ENCODE results near the gene GALNT1. TPM values are rescaled to one million over a fixed set of nuclear protein-coding genes. Genes with fewer than 3 reads are reported as not detected.

GALNT1 gene
- total and polyA plus RNA-seq, 2 of the 4 experiments (the other 2 are of a cell fraction) = 24.9 to 43.9 TPM

- no peak for ATAC-seq (ENCODE audit: low read depth)
- no peak overlapping the region for H2AK5ac ChIP-seq (ENCODE audit: low read depth, low read length)
Measured at GRCh38 chr18:35658112-35658511, 76.6 kb downstream of the GALNT1 start.

More at GRCh38 chr18:35658112-35658511, 76.6 kb downstream of the GALNT1 start:
- Histone ChIP-seq H3K27ac (ENCODE audit: insufficient read depth, low read length) (no peak overlapping the region), H2BK120ac (ENCODE audit: low read depth, low read length) (no peak overlapping the region), H3K9ac (ENCODE audit: low read depth, low read length) (no peak overlapping the region), H3K4ac (ENCODE audit: low read depth, low read length) (no peak overlapping the region), H3K14ac (replicated peaks; ENCODE audit: low read depth, low read length) (no peak overlapping the region), H3K23ac (ENCODE audit: low read depth, low read length) (no peak overlapping the region), H3K79me1 (ENCODE audit: low read depth in 1 of 2, low read length in 2 of 2) (peaks cover 9 to 18% of the 10 kb centered on the region in 2 experiments; a peak in 2 of 4 replicates), H2AK9ac (replicated peaks; ENCODE audit: low read depth, low read length, poor library complexity) (no peak overlapping the region), H2BK20ac (ENCODE audit: low read depth, low read length) (no peak overlapping the region), H2BK15ac (ENCODE audit: low read depth, low read length) (no peak overlapping the region), H4K20me1 (ENCODE audit: insufficient read depth, low read length) (peaks cover 4% of the 10 kb centered on the region), H2AFZ (replicated peaks; ENCODE audit: low read length, poor library complexity) (no peak overlapping the region), H3K9me3 (ENCODE audit: control insufficient read depth, insufficient read depth, low read length) (no peaks in the 10 kb centered on the region), H3K4me3 (ENCODE audit: insufficient read depth, low read depth, low read length) (no peak overlapping the region), H4K5ac (ENCODE audit: low read depth, low read length) (no peak overlapping the region), H3K56ac (ENCODE audit: extremely low read depth, insufficient read depth, low read length) (no peak overlapping the region), H3K36me3 (ENCODE audit: control insufficient read depth, insufficient read depth, low read length) (no peaks in the 10 kb centered on the region), H3K4me2 (ENCODE audit: low read depth, low read length) (no peak overlapping the region), H4K8ac (ENCODE audit: low read depth in 2 of 2, low read length in 2 of 2) (no peak overlapping the region), H3K27me3 (ENCODE audit: control insufficient read depth, insufficient read depth, low read length) (no peaks in the 10 kb centered on the region), H3K9me1 (ENCODE audit: insufficient read depth, low read length) (no peaks in the 10 kb centered on the region; the same call in 1 of the 2 replicates), H4K91ac (ENCODE audit: insufficient read depth, low read depth, low read length) (no peak overlapping the region), H3K18ac (ENCODE audit: low read depth, low read length) (no peak overlapping the region), H2BK5ac (ENCODE audit: low read depth, low read length, poor library complexity, severe bottlenecking) (no peak overlapping the region), H3K4me1 (ENCODE audit: control insufficient read depth, insufficient read depth, low read length) (no peaks in the 10 kb centered on the region; the same call in 1 of the 2 replicates)
- TF ChIP-seq, protein P1, sequence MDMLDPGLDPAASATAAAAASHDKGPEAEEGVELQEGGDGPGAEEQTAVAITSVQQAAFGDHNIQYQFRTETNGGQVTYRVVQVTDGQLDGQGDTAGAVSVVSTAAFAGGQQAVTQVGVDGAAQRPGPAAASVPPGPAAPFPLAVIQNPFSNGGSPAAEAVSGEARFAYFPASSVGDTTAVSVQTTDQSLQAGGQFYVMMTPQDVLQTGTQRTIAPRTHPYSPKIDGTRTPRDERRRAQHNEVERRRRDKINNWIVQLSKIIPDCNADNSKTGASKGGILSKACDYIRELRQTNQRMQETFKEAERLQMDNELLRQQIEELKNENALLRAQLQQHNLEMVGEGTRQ (IDR thresholded peaks at IDR 0.05; ENCODE audit: low read depth, low read length) = no peak
- no peak for TF ChIP-seq RCOR1 (IDR thresholded peaks at IDR 0.05; ENCODE audit: insufficient replicate concordance, low read length)
- no peak for TF ChIP-seq RFX5 (IDR thresholded peaks at IDR 0.05; ENCODE audit: low read depth, low read length)
- TF ChIP-seq FOS (IDR thresholded peaks at IDR 0.05; ENCODE audit: low read depth, low read length) = no peak
- TF ChIP-seq POLR2A (IDR thresholded peaks at IDR 0.05; ENCODE audit: low read depth, low read length) = no peak
- TF ChIP-seq MXI1 (IDR thresholded peaks at IDR 0.05; ENCODE audit: borderline replicate concordance, low read depth, low read length) = no peak
- no peak for TF ChIP-seq RAD21 (IDR thresholded peaks at IDR 0.05; ENCODE audit: low read length)
- TF ChIP-seq NFE2L2 (IDR thresholded peaks at IDR 0.05; ENCODE audit: low read depth, low read length) = no peak
- TF ChIP-seq, protein P2, sequence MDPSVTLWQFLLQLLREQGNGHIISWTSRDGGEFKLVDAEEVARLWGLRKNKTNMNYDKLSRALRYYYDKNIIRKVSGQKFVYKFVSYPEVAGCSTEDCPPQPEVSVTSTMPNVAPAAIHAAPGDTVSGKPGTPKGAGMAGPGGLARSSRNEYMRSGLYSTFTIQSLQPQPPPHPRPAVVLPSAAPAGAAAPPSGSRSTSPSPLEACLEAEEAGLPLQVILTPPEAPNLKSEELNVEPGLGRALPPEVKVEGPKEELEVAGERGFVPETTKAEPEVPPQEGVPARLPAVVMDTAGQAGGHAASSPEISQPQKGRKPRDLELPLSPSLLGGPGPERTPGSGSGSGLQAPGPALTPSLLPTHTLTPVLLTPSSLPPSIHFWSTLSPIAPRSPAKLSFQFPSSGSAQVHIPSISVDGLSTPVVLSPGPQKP (IDR thresholded peaks at IDR 0.05; ENCODE audit: borderline replicate concordance, low read depth, low read length) = no peak
- TF ChIP-seq CEBPB (IDR thresholded peaks at IDR 0.05; ENCODE audit: low read depth, low read length) = no peak
- dilution Hi-C loops (cut with HindIII; ENCODE audit: low sequenced_read_pairs, unreplicated experiment) = no loop called here
- 92% methylated on average over 3 of the region's 4 CpGs; no CpG with 5 or more reads in 1 of the 2 experiments for WGBS, 2 experiments (ENCODE audit: extremely low coverage in 2 of 2, insufficient read length in 1 of 2)
- no TSS peak for BruUV-seq (replicated peaks)
- DNase-seq = no peak
- CTCF ChIA-PET = no interaction called here
- in situ Hi-C loops (cut with MboI; ENCODE audit: low sequenced_read_pairs) = no loop called here
- intact Hi-C loops (cut with micrococcal nuclease) = no loop called here
- POLR2A ChIA-PET (ENCODE audit: unreplicated experiment) = no interaction called here
